Upper lobe of right lung (tissue), 1 donor: Measurements from ENCODE around the gene MBTD1. TPM values are rescaled to one million over a fixed set of nuclear protein-coding genes. Genes with fewer than 3 reads are reported as not detected.
A peak's percentile ranks its signal among the peaks of the same experiment; 100 is the strongest.

Experiments used
- ATAC-seq: fragments of 200-7000 bp; cut with Tn5 transposase; one replicate; pipeline ENCODE4 v1.9.1; 2020; ENCODE audit warnings: mild to moderate bottlenecking, moderate library complexity
- DNase-seq: peaks from one replicate; pipeline ENCODE4 v3.0.0-alpha.2; 2020
- H3K27ac ChIP-seq: fragments of 200-600 bp; one replicate; pipeline ENCODE4 v1.8.0; 2022
- H3K27me3 ChIP-seq: fragments of 200-600 bp; one replicate; pipeline ENCODE4 v1.8.0; 2022; ENCODE audit warnings: mild to moderate bottlenecking
- H3K36me3 ChIP-seq: fragments of 200-600 bp; one replicate; pipeline ENCODE4 v1.8.0; 2022
- H3K4me1 ChIP-seq: fragments of 200-600 bp; one replicate; pipeline ENCODE4 v1.8.0; 2022
- H3K4me3 ChIP-seq: fragments of 200-600 bp; one replicate; pipeline ENCODE4 v1.8.0; 2022; ENCODE audit warnings: mild to moderate bottlenecking
- H3K9me3 ChIP-seq: fragments of 200-600 bp; one replicate; pipeline ENCODE4 v1.8.0; 2022
- CTCF ChIP-seq: fragments of 200-600 bp; IDR thresholded peaks from one replicate; pipeline ENCODE4 v1.8.0; 2022; ENCODE audit warnings: antibody characterized with exemption
- intact Hi-C: fragments of 100-400 bp; cut with DNase I; formaldehyde crosslinking; loops from one replicate; pipeline ENCODE4 v1.11.0; 2022
- total RNA-seq: library from RNA; stranded (reverse); fragmentation: NEBNext Ultra II Directional; extraction: Animal tissue kit (Norgen Biotek cat#: 25700); gene quantifications from one replicate; pipeline ENCODE4 v1.2.1, GENCODE V29; 2021
- donor health status: DM: no; HTN: yes; CAD: no; lungs with severe emphysema.

The MBTD1 gene
- total RNA-seq, 1 donor from 2014 or later, result 14.2 TPM

DNA sequence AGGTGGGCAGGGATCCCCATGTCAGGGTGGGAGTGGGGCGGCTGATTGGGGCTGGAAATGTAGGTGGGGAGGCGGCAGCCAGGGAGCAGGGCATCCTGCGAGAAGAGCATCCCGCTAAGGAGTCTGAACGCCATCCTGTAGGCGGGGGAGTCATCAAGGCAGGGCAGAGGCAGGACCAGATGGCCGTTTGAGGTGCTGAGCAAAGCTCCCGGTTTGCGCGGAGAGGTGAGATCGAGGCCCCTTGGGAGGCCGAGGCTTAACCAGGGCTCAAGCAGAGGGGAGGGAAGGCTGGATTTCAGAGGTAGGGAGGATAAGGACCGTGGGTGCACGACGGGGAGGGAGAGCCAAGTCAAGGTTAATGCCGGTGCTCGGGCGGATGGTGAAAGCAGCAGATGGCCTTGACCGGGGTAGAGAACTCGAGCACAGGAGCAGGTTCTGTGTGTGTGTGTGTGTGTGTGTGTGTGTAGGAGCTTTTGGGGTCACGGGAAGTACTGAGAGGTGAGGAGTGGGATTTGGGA is 94.1 kb downstream of the MBTD1 start:
- H3K4me1 ChIP-seq, result peaks cover 7% of the 10 kb centered on the region
- TF ChIP-seq CTCF, result no peak
- H3K9me3 ChIP-seq, result no peaks in the 10 kb centered on the region
- no peak for DNase-seq
- intact Hi-C loops, result no loop called here
- peaks cover 37% of the 10 kb centered on the region for H3K36me3 ChIP-seq
- peak; percentile 0 for ATAC-seq
- no peaks in the 10 kb centered on the region for H3K27me3 ChIP-seq
- peak overlapping the region; percentile 91 for H3K4me3 ChIP-seq
- peak overlapping the region; percentile 95 for H3K27ac ChIP-seq

- no peaks in the 10 kb centered on the region for H3K9me3 ChIP-seq
- intact Hi-C loops, result no loop called here
- peaks cover 7% of the 10 kb centered on the region for H3K4me1 ChIP-seq
- DNase-seq, result no peak
- peak overlapping the region; percentile 95 for H3K27ac ChIP-seq
- H3K36me3 ChIP-seq, result peaks cover 37% of the 10 kb centered on the region
- H3K27me3 ChIP-seq, result no peaks in the 10 kb centered on the region
- H3K4me3 ChIP-seq, result peak overlapping the region; percentile 91
- ATAC-seq, result no peak
- no peak for TF ChIP-seq CTCF
Observed at GRCh38 chr17:51164911-51165679, 94.8 kb downstream of the MBTD1 start.

DNA sequence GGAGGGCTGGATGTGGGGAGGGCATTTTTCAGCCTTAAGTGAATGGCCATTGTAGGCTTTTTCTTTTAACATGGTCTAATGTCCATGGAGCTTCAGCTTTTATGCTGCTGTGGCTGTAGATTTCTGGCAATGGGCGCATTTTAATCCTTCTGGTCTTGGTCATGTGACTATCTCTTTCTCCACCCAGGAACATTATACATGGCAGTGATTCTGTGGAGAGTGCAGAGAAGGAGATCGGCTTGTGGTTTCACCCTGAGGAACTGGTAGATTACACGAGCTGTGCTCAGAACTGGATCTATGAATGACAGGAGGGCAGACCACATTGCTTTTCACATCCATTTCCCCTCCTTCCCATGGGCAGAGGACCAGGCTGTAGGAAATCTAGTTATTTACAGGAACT is 98.3 kb downstream of the MBTD1 start:
- ATAC-seq (no peak), DNase-seq (peak; percentile 30)
- no peaks in the 10 kb centered on the region for H3K4me1 ChIP-seq
- H3K27me3 ChIP-seq, result no peaks in the 10 kb centered on the region
- H3K9me3 ChIP-seq, result no peaks in the 10 kb centered on the region
- no peak overlapping the region for H3K4me3 ChIP-seq
- intact Hi-C loops, result no loop called here
- no peak for TF ChIP-seq CTCF
- H3K36me3 ChIP-seq, result peaks cover 31% of the 10 kb centered on the region
- H3K27ac ChIP-seq, result no peak overlapping the region

DNA sequence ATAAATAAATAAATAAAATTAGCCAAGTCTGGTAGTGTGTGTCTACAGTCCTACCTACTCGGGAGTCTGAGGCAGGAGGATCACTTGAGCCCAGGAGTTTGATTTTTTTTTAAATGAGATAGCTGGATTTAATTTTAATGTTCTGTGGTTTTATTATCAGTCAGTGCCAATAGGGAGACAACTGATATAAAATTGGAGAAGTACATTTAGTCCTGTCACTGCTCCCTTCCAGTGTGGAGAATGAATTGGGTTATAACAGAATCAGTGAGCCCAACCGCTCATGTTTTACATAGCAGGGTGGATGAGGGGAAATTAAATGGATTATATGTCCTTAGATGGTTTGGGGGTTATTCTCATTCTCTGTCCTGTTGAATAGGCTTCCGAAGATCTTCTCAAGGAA is 100.2 kb downstream of the MBTD1 start:
- Histone ChIP-seq H3K9me3 (no peaks in the 10 kb centered on the region), H3K4me1 (no peaks in the 10 kb centered on the region), H3K27ac (no peak overlapping the region), H3K36me3 (peaks cover 31% of the 10 kb centered on the region), H3K4me3 (no peak overlapping the region), H3K27me3 (no peaks in the 10 kb centered on the region)
- no peak for ATAC-seq
- no peak for TF ChIP-seq CTCF
- intact Hi-C loops, result no loop called here
- DNase-seq, result no peak

DNA sequence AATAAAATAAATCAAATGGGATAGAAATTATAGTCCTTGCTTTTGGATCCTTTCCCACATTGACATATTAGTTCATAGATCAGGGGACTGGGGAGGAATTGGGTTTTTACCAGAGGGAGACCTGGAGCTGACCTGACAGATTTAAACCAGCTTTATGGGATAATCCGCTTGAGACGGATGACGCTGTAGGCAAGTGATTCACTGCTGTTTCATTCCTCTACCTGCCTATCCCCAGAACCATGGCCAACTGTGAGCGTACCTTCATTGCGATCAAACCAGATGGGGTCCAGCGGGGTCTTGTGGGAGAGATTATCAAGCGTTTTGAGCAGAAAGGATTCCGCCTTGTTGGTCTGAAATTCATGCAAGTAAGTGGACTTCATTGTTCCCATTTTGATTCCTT is 104.4 kb downstream of the MBTD1 start:
- Histone ChIP-seq H3K36me3 (peaks cover 16% of the 10 kb centered on the region), H3K4me1 (peaks cover 13% of the 10 kb centered on the region), H3K27me3 (no peaks in the 10 kb centered on the region), H3K4me3 (no peak overlapping the region), H3K9me3 (no peaks in the 10 kb centered on the region), H3K27ac (no peak overlapping the region)
- DNase-seq (peak; percentile 18), ATAC-seq (no peak)
- TF ChIP-seq CTCF, result no peak
- intact Hi-C loops, result no loop called here
